Natural killer cell (primary cell): ENCODE data around the gene CCNF. TPM values are rescaled to one million over a fixed set of nuclear protein-coding genes. Genes with fewer than 3 reads are reported as not detected.

Source experiments
- ATAC-seq, 3 donors: fragments of 150-1000 bp in 2 of 3; fragments of 200-7000 bp in 1 of 3; cut with Tn5 transposase; 1 replicate in 1 of 3; 2 replicates in 2 of 3; pipeline ENCODE4 v1.10.0; 2021; ENCODE audit warnings: mild to moderate bottlenecking in 2 of 3, moderate library complexity in 2 of 3
- DNase-seq, 2 donors: peaks; one replicate each; pipeline versions ENCODE4 v3.0.0 to v3.0.0-alpha.2; 2013 to 2021; ENCODE audit warnings: mixed read lengths in 1 of 2
- H3K27ac ChIP-seq: one replicate; pipeline ENCODE4 v1.5.1; 2013; ENCODE audit warnings: mild to moderate bottlenecking, low read length
- H3K27me3 ChIP-seq: one replicate; pipeline ENCODE4 v1.6.1; 2013; ENCODE audit warnings: low read length; ENCODE audit not compliant: control insufficient read depth, insufficient read depth
- H3K36me3 ChIP-seq: one replicate; pipeline ENCODE4 v1.6.1; 2013; ENCODE audit warnings: low read length; ENCODE audit not compliant: control insufficient read depth, insufficient read depth
- H3K4me1 ChIP-seq: one replicate; pipeline ENCODE4 v1.6.1; 2013; ENCODE audit warnings: low read length; ENCODE audit not compliant: control insufficient read depth, insufficient read depth
- H3K4me3 ChIP-seq: one replicate; pipeline ENCODE4 v1.5.1; 2013; ENCODE audit warnings: low read length
- H3K9me3 ChIP-seq: one replicate; pipeline ENCODE4 v1.6.1; 2013; ENCODE audit warnings: low read length; ENCODE audit not compliant: control insufficient read depth, insufficient read depth
- H3K27ac Mint-ChIP-seq, 2 donors: one replicate each; pipeline ENCODE4 v1.8.0; 2022; ENCODE audit warnings: mild to moderate bottlenecking in 2 of 2, mixed read lengths in 2 of 2, moderate library complexity in 1 of 2
- H3K27me3 Mint-ChIP-seq, 2 donors: one replicate each; pipeline ENCODE4 v1.8.0; 2022; ENCODE audit warnings: low read depth in 2 of 2, mixed read lengths in 2 of 2
- H3K36me3 Mint-ChIP-seq: one replicate; pipeline ENCODE4 v1.8.0; 2022; ENCODE audit warnings: mixed read lengths
- H3K4me1 Mint-ChIP-seq, 2 donors: one replicate each; pipeline ENCODE4 v1.8.0; 2022; ENCODE audit warnings: mixed read lengths in 2 of 2
- H3K4me3 Mint-ChIP-seq: one replicate; pipeline ENCODE4 v1.8.0; 2022; ENCODE audit warnings: mild to moderate bottlenecking, moderate library complexity, mixed read lengths
- H3K9me3 Mint-ChIP-seq, 2 donors: one replicate each; pipeline ENCODE4 v1.8.0; 2022; ENCODE audit warnings: mixed read lengths in 2 of 2
- CTCF ChIP-seq: fragments of 200-600 bp; IDR thresholded peaks from one replicate; pipeline ENCODE4 v1.8.0; 2022; ENCODE audit warnings: antibody characterized with exemption
- WGBS: methylation state at CpG from one replicate; pipeline ENCODE4 v1.1.7; 2013; ENCODE audit warnings: missing lambda C conversion rate; ENCODE audit not compliant: insufficient coverage; 5-methylcytosine and 5-hydroxymethylcytosine counted together
- intact Hi-C: fragments of 100-400 bp; cut with micrococcal nuclease; formaldehyde crosslinking; loops from one replicate; pipeline ENCODE4 v1.14.2; 2022
- total RNA-seq, 4 donors: library from RNA; stranded (reverse); fragments of 120-200 nt in 1 of 4; gene quantifications; one replicate each; pipeline versions ENCODE4 v1.2.3 to v1.2.4, GENCODE V29; 2013 to 2022

CCNF gene
- total RNA-seq, 3 donors from 2014 or later (not counting 1 experiment from before 2014, with no cell fraction given), result 7.5 to 14.2 (median 8.4) TPM

DNA sequence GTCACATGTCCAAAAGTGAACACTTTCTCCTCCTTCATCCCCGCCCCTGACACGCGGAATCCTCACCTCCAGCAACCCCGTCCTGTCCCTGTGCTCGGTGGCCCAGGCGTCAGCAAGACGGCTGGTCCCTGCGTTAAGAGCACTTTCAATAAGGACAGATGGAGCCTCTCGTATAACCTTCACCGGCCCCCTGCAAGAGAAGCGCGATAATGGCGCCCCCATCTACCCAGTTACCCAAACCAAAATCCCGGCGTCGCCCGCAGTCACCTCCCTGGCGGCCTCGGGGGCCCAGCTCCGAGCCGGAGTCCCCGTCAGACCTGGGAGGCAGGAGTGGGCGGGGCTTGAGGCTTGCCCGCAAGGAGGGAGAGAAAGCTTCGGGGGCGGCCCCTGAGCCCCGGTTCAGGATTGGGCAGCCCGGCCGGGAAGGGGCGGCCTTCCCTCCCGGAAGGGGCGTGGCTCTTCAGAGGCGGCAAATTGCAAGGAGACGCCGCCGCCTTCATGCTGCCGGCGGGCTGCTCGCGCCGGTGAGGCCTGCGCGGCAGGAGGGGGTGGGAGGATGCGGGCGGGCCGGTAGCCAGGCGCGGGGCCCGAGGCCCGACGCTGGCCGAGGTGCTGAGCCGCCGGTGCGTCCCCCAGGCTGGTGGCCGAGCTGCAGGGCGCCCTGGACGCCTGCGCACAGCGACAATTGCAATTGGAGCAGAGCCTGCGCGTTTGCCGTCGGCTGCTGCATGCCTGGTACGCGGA, 30.6 kb downstream of the CCNF start, which contains the start of gene TEDC2:
Gene TEDC2 (plus strand): TSS at position 463 of the 744 bp plus-strand sequence. CDS start 36 bp downstream, at position 499.
- Mint-ChIP-seq H3K9me3 (no peaks in the 10 kb centered on the region), H3K4me1 (peaks cover 7 to 9% of the 10 kb centered on the region in 2 donors), H3K27ac (peak within 1 kb of the TSS; percentile 79 to 95), H3K27me3 (no peaks in the 10 kb centered on the region), H3K4me3 (peak within 1 kb of the TSS; percentile 90), H3K36me3 (no peaks in the 10 kb centered on the region)
- TF ChIP-seq CTCF, result no peak
- Histone ChIP-seq H3K4me1 (peaks cover 16% of the 10 kb centered on the region), H3K36me3 (peaks cover 8% of the 10 kb centered on the region), H3K27ac (no peak within 1 kb of the TSS), H3K9me3 (no peaks in the 10 kb centered on the region), H3K27me3 (no peaks in the 10 kb centered on the region), H3K4me3 (peak within 1 kb of the TSS; percentile 55)
- intact Hi-C loops, result no loop called here
- WGBS, result under 1% methylated on average over 66 of the region's 66 CpGs
- ATAC-seq (peak; percentile 99), DNase-seq (peak; percentile 94 to 98)

DNA sequence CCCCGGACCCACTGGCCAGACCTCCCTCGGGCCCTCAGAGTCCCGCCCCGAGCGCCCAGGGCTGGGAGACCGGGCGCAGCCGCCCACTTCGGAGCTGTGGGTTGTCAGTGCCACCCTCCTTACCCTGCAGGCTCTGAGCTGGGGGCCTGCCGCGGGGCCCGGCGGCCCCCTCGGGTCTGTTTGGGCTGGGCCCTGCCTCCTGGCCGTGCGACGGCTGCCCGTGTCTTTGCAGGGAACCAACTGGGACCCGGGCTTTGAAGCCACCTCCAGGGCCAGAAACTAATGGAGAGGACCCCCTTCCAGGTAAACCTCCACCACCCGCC, 31.1 kb downstream of the CCNF start:
- no peak overlapping the region for H3K27ac Mint-ChIP-seq
- DNase-seq (no peak), ATAC-seq (no peak)
- no peaks in the 10 kb centered on the region for H3K27me3 Mint-ChIP-seq
- H3K4me1 ChIP-seq, result peaks cover 16% of the 10 kb centered on the region
- H3K27ac ChIP-seq, result no peak overlapping the region
- no peaks in the 10 kb centered on the region for H3K36me3 Mint-ChIP-seq
- peaks cover 7 to 9% of the 10 kb centered on the region in 2 donors for H3K4me1 Mint-ChIP-seq
- whole genome bisulfite sequencing, result 6% methylated on average over 20 of the region's 20 CpGs
- TF ChIP-seq CTCF, result no peak
- H3K9me3 ChIP-seq, result no peaks in the 10 kb centered on the region
- peak overlapping the region; percentile 7 for H3K4me3 ChIP-seq
- no peak overlapping the region for H3K4me3 Mint-ChIP-seq
- peaks cover 8% of the 10 kb centered on the region for H3K36me3 ChIP-seq
- H3K27me3 ChIP-seq, result no peaks in the 10 kb centered on the region
- no peaks in the 10 kb centered on the region for H3K9me3 Mint-ChIP-seq
- intact Hi-C loops, result no loop called here

DNA sequence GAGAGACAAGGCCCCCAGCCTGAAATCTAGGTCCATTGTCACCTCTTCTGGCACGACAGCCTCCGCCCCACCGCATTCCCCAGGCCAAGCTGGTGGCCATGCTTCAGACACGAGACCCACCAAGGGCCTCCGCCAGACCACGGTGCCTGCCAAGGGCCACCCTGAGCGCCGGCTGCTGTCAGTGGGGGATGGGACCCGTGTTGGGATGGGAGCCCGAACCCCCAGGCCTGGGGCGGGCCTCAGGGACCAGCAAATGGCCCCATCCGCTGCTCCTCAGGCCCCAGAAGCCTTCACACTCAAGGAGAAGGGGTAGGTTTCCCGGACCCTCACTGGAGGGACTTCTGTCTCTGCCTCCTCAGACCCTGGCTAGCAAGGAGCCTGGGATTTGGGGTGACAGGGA, 31.7 kb downstream of the CCNF start:
- peaks cover 8% of the 10 kb centered on the region for H3K36me3 ChIP-seq
- no peak overlapping the region for H3K4me3 ChIP-seq
- peaks cover 16% of the 10 kb centered on the region for H3K4me1 ChIP-seq
- peaks cover 7 to 9% of the 10 kb centered on the region in 2 donors for H3K4me1 Mint-ChIP-seq
- H3K27me3 ChIP-seq, result no peaks in the 10 kb centered on the region
- intact Hi-C loops, result no loop called here
- no peaks in the 10 kb centered on the region for H3K9me3 ChIP-seq
- H3K9me3 Mint-ChIP-seq, result no peaks in the 10 kb centered on the region
- H3K27me3 Mint-ChIP-seq, result no peaks in the 10 kb centered on the region
- H3K27ac ChIP-seq, result no peak overlapping the region
- no peak overlapping the region for H3K27ac Mint-ChIP-seq
- H3K36me3 Mint-ChIP-seq, result no peaks in the 10 kb centered on the region
- ATAC-seq (no peak), DNase-seq (no peak)
- no peak overlapping the region for H3K4me3 Mint-ChIP-seq
- no peak for TF ChIP-seq CTCF
- 96% methylated on average over 13 of the region's 13 CpGs for WGBS
